ENCODE data around the gene ZNF414.

The ZNF414 gene

DNA sequence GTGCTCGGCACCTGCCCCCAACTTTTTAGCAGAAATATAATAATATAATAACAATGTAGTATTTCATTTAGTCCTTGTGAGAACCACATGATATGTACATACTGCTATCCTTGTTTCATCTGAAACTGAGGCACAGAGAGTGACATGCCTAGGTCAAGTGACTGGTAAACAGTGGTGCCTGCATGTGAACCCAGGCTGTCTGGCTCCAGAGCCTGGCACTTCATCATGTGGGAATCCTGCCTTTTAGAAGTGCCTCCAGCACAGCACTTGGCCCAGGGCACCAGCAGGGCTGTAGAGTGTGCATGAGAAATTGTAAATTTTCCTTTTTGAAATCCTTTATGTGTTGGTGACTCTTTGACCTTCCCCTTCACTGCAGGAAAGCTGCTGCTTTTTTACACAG, 39.0 kb downstream of the ZNF414 start:
- no CpG with 5 or more reads among the region's 1 CpG for WGBS
- H3K4me2 ChIP-seq (ENCODE audit: low read length, poor library complexity, severe bottlenecking), result no peak overlapping the region

DNA sequence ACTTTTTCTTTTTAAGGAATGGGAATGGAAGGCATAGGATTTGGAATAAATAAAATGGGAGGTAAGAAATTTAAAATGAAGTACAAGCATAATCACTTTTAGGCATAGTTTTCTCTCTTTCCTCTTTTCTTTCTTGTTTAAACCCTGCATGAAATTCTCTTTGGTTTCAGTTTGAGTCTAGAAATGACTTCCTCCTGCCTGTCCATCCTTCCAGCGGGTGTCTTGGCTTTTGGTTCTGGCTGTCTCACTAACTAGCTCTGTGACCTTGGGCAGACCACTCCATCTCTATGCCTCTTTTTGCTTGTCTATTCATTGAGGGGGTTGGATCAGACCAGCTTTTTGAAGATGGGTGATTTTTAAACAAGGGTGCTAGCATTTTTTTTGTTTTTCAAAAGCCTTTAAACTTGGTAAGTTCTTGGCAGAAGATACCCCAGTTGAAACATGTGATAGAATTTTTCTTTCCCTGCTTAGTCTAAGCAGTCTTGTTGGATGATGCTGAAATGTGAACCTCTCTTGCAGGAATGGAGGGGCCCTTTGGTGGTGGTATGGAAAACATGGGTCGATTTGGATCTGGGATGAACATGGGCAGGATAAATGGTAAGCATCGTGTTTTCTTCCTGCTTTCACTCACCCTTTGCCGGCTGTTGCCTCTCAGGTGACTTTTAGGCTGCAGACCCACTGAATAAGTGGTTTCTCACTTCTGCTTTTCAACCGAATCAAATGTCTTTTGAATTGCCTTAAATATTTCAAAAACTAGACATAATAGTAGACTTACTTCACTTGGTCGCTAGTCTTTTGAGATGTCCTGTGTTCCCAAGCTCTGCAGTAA, 40.1 kb downstream of the ZNF414 start:
- H3K9me3 ChIP-seq (ENCODE audit: control insufficient read depth, low read length), result no peaks in the 10 kb centered on the region
- H3K23ac ChIP-seq (ENCODE audit: low read length in 2 of 2), result no peak overlapping the region
- no peak overlapping the region for H2AFZ ChIP-seq (ENCODE audit: low read depth, low read length)
- H3K9ac ChIP-seq (ENCODE audit: low read length), result no peak overlapping the region
- H3K14ac ChIP-seq (ENCODE audit: low read length in 2 of 2), result no peak overlapping the region
- no peak overlapping the region for H2BK15ac ChIP-seq (ENCODE audit: low read depth, poor library complexity, severe bottlenecking)
- H3K4me2 ChIP-seq (ENCODE audit: low read length, poor library complexity, severe bottlenecking), result no peak overlapping the region
- no peak overlapping the region for H2BK120ac ChIP-seq (ENCODE audit: low read depth, low read length)
- H3K18ac ChIP-seq (ENCODE audit: low read depth in 1 of 2, low read length in 2 of 2), result no peak overlapping the region
- H3K79me1 ChIP-seq (replicated peaks; ENCODE audit: low read length, poor library complexity, severe bottlenecking), result peaks cover 23% of the 10 kb centered on the region
- no peak overlapping the region for H4K91ac ChIP-seq (ENCODE audit: low read length)
- no peaks in the 10 kb centered on the region for H3K27me3 ChIP-seq (ENCODE audit: control insufficient read depth in 1 of 2, insufficient read depth in 1 of 2, low read length in 2 of 2)
- H3K4ac ChIP-seq (ENCODE audit: low read depth in 1 of 2, low read length in 2 of 2), result no peak overlapping the region
- 94% methylated on average over 6 of the region's 6 CpGs for WGBS
- no peak overlapping the region for H3K4me3 ChIP-seq (ENCODE audit: insufficient read depth in 1 of 2, low read depth in 1 of 2, low read length in 2 of 2)
- DNase-seq, result no peak
- no peak overlapping the region for H2BK12ac ChIP-seq (ENCODE audit: low read length in 2 of 2)
- no peak overlapping the region for H2BK5ac ChIP-seq (ENCODE audit: low read depth, low read length, poor library complexity, severe bottlenecking)
- peaks cover 2% of the 10 kb centered on the region for H3K4me1 ChIP-seq (ENCODE audit: control insufficient read depth, insufficient read depth, low read depth, low read length)
- peaks cover 78 to 91% of the 10 kb centered on the region in 2 experiments for H3K36me3 ChIP-seq (ENCODE audit: control insufficient read depth in 1 of 2, insufficient read depth in 2 of 2, low read depth in 1 of 2, low read length in 2 of 2)
- H4K8ac ChIP-seq (ENCODE audit: low read length), result no peak overlapping the region
- H2AK5ac ChIP-seq (ENCODE audit: low read length, severe bottlenecking), result no peak overlapping the region
- H3K27ac ChIP-seq (ENCODE audit: low read length, poor library complexity, severe bottlenecking), result no peak overlapping the region

More for the DNA sequence above, 39.0 kb downstream of the ZNF414 start:
- Histone ChIP-seq H2BK120ac (ENCODE audit: low read depth, low read length) (no peak overlapping the region), H3K4me3 (ENCODE audit: insufficient read depth in 1 of 2, low read depth in 1 of 2, low read length in 2 of 2) (no peak overlapping the region), H3K36me3 (ENCODE audit: control insufficient read depth in 1 of 2, insufficient read depth in 2 of 2, low read depth in 1 of 2, low read length in 2 of 2) (peaks cover 77 to 83% of the 10 kb centered on the region in 2 experiments), H3K14ac (ENCODE audit: low read length in 2 of 2) (no peak overlapping the region), H3K23ac (ENCODE audit: low read length in 2 of 2) (no peak overlapping the region), H3K9ac (ENCODE audit: low read length) (no peak overlapping the region), H2BK15ac (ENCODE audit: low read depth, poor library complexity, severe bottlenecking) (no peak overlapping the region), H3K18ac (ENCODE audit: low read depth in 1 of 2, low read length in 2 of 2) (no peak overlapping the region), H2BK12ac (ENCODE audit: low read length in 2 of 2) (no peak overlapping the region), H2AK5ac (ENCODE audit: low read length, severe bottlenecking) (no peak overlapping the region), H2BK5ac (ENCODE audit: low read depth, low read length, poor library complexity, severe bottlenecking) (no peak overlapping the region), H2AFZ (ENCODE audit: low read depth, low read length) (no peak overlapping the region), H3K27me3 (ENCODE audit: control insufficient read depth in 1 of 2, insufficient read depth in 1 of 2, low read length in 2 of 2) (no peaks in the 10 kb centered on the region), H3K79me1 (replicated peaks; ENCODE audit: low read length, poor library complexity, severe bottlenecking) (peaks cover 15% of the 10 kb centered on the region), H3K4ac (ENCODE audit: low read depth in 1 of 2, low read length in 2 of 2) (no peak overlapping the region), H3K4me1 (ENCODE audit: control insufficient read depth, insufficient read depth, low read depth, low read length) (peaks cover 2% of the 10 kb centered on the region), H4K91ac (ENCODE audit: low read length) (no peak overlapping the region), H3K9me3 (ENCODE audit: control insufficient read depth, low read length) (no peaks in the 10 kb centered on the region), H3K27ac (ENCODE audit: low read length, poor library complexity, severe bottlenecking) (no peak overlapping the region), H4K8ac (ENCODE audit: low read length) (no peak overlapping the region)
- DNase-seq, result no peak

- 96% methylated on average over 12 of the region's 13 CpGs for WGBS
- no peak overlapping the region for H3K4ac ChIP-seq (ENCODE audit: low read depth in 1 of 2, low read length in 2 of 2)
- no peak overlapping the region for H3K23ac ChIP-seq (ENCODE audit: low read length in 2 of 2)
- H2BK120ac ChIP-seq (ENCODE audit: low read depth, low read length), result no peak overlapping the region
- peaks cover 60 to 97% of the 10 kb centered on the region in 2 experiments for H3K36me3 ChIP-seq (ENCODE audit: control insufficient read depth in 1 of 2, insufficient read depth in 2 of 2, low read depth in 1 of 2, low read length in 2 of 2)
- no peak overlapping the region for H2BK5ac ChIP-seq (ENCODE audit: low read depth, low read length, poor library complexity, severe bottlenecking)
- H4K91ac ChIP-seq (ENCODE audit: low read length), result no peak overlapping the region
- H3K9me3 ChIP-seq (ENCODE audit: control insufficient read depth, low read length), result no peaks in the 10 kb centered on the region
- no peak overlapping the region for H4K8ac ChIP-seq (ENCODE audit: low read length)
- no peak overlapping the region for H3K9ac ChIP-seq (ENCODE audit: low read length)
- no peak overlapping the region for H2BK15ac ChIP-seq (ENCODE audit: low read depth, poor library complexity, severe bottlenecking)
- H3K14ac ChIP-seq (ENCODE audit: low read length in 2 of 2), result no peak overlapping the region
- no peak overlapping the region for H2AFZ ChIP-seq (ENCODE audit: low read depth, low read length)
- no peaks in the 10 kb centered on the region for H3K27me3 ChIP-seq (ENCODE audit: control insufficient read depth in 1 of 2, insufficient read depth in 1 of 2, low read length in 2 of 2)
- no peak overlapping the region for H3K27ac ChIP-seq (ENCODE audit: low read length, poor library complexity, severe bottlenecking)
- no peak overlapping the region for H3K18ac ChIP-seq (ENCODE audit: low read depth in 1 of 2, low read length in 2 of 2)
- no peak overlapping the region for H2AK5ac ChIP-seq (ENCODE audit: low read length, severe bottlenecking)
- H3K4me3 ChIP-seq (ENCODE audit: insufficient read depth in 1 of 2, low read depth in 1 of 2, low read length in 2 of 2), result no peak overlapping the region
- no peak overlapping the region for H2BK12ac ChIP-seq (ENCODE audit: low read length in 2 of 2)
- peaks cover 27% of the 10 kb centered on the region for H3K79me1 ChIP-seq (replicated peaks; ENCODE audit: low read length, poor library complexity, severe bottlenecking)
- DNase-seq, result no peak
- H3K4me2 ChIP-seq (ENCODE audit: low read length, poor library complexity, severe bottlenecking), result no peak overlapping the region
- H3K4me1 ChIP-seq (ENCODE audit: control insufficient read depth, insufficient read depth, low read depth, low read length), result no peaks in the 10 kb centered on the region
Observed at GRCh38 chr19:8469613-8470368, 44.2 kb downstream of the ZNF414 start.

- H3K4ac ChIP-seq (ENCODE audit: low read depth in 1 of 2, low read length in 2 of 2), result no peak overlapping the region
Observed at GRCh38 chr19:8468761-8469373, 45.1 kb downstream of the ZNF414 start.

More at GRCh38 chr19:8468761-8469373, 45.1 kb downstream of the ZNF414 start:
- Histone ChIP-seq H2BK12ac (ENCODE audit: low read length in 2 of 2) (no peak overlapping the region), H2AFZ (ENCODE audit: low read depth, low read length) (no peak overlapping the region), H3K4me1 (ENCODE audit: control insufficient read depth, insufficient read depth, low read depth, low read length) (no peaks in the 10 kb centered on the region), H3K18ac (ENCODE audit: low read depth in 1 of 2, low read length in 2 of 2) (no peak overlapping the region), H3K27ac (ENCODE audit: low read length, poor library complexity, severe bottlenecking) (no peak overlapping the region), H3K36me3 (ENCODE audit: control insufficient read depth in 1 of 2, insufficient read depth in 2 of 2, low read depth in 1 of 2, low read length in 2 of 2) (peaks cover 64 to 97% of the 10 kb centered on the region in 2 experiments), H3K14ac (ENCODE audit: low read length in 2 of 2) (no peak overlapping the region), H3K23ac (ENCODE audit: low read length in 2 of 2) (no peak overlapping the region), H4K91ac (ENCODE audit: low read length) (no peak overlapping the region), H2BK120ac (ENCODE audit: low read depth, low read length) (no peak overlapping the region), H2AK5ac (ENCODE audit: low read length, severe bottlenecking) (no peak overlapping the region), H3K79me1 (replicated peaks; ENCODE audit: low read length, poor library complexity, severe bottlenecking) (peaks cover 24% of the 10 kb centered on the region), H3K4me3 (ENCODE audit: insufficient read depth in 1 of 2, low read depth in 1 of 2, low read length in 2 of 2) (no peak overlapping the region), H2BK15ac (ENCODE audit: low read depth, poor library complexity, severe bottlenecking) (no peak overlapping the region), H3K9me3 (ENCODE audit: control insufficient read depth, low read length) (no peaks in the 10 kb centered on the region), H3K4me2 (ENCODE audit: low read length, poor library complexity, severe bottlenecking) (no peak overlapping the region), H3K27me3 (ENCODE audit: control insufficient read depth in 1 of 2, insufficient read depth in 1 of 2, low read length in 2 of 2) (no peaks in the 10 kb centered on the region), H3K9ac (ENCODE audit: low read length) (no peak overlapping the region), H4K8ac (ENCODE audit: low read length) (no peak overlapping the region), H2BK5ac (ENCODE audit: low read depth, low read length, poor library complexity, severe bottlenecking) (no peak overlapping the region)
- WGBS, result 97% methylated on average over 6 of the region's 8 CpGs
- DNase-seq, result no peak

All from mesenchymal stem cell (in vitro differentiated cells and primary cell).